Measurements from ENCODE around the gene BRWD1.
A peak's percentile ranks its signal among the peaks of the same experiment; 100 is the strongest.
"Not testable (repeated sequence)": the region's sequence is repeated elsewhere in the genome, so short reads cannot be mapped to it uniquely, and the experiment has no call there.

BRWD1 gene

GRCh38 chr21:39164523-39164922, 148.9 kb downstream of the BRWD1 start:
- DNase-seq, result no peak

DNA sequence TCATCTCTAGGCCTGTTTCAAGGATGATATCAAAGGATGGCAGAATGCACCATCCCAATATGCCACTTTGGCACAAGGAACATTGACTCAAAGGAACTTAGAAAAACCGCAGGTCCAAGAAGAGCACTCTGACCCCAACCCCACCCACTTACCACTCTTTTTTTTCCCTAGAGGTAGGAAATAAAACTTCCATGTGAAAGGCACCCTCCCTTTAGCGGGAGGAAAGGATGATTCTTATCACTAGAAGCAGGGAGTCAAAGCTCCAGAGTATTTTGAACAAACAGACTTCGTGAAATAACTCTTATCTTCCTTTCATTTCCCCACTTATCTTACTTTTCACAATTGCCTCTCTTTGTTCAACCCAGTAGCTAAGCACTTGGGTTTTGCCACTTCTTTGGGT, 152.4 kb downstream of the BRWD1 start:
- no peak for DNase-seq

DNA sequence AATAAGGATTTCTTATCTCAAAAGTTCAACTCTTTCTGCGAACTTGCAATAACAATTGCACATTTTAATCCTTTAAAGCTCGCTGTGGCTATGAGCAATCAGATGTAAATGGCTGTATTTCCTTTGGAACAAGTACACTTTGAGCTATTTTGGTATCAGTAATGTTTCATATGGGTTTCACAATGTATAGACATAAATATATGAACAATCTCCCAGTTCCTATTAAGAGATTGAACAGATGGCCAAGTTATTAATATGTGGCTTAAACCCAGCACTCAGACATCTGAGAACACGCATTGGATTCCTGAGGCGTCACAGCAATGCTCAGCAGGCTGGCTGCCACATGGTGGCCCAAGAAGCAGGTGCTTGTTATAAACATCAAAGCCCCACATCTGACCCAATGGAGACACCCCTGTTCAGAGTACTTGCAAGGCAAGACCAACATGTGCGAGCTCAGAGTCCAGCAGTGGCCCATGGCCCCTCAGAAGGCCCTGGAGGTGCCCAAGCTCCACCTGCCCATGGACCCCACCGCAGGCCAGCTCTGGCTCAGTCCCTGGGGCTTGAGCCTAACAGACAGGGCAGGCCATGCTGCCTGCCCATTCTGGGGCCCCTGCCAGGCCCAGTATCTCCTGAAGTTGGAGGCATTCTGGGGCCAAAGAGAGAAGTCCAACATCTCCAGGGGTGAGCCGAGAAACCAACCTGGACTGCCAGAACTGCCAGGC, 153.9 kb downstream of the BRWD1 start:
- no peak for DNase-seq

DNA sequence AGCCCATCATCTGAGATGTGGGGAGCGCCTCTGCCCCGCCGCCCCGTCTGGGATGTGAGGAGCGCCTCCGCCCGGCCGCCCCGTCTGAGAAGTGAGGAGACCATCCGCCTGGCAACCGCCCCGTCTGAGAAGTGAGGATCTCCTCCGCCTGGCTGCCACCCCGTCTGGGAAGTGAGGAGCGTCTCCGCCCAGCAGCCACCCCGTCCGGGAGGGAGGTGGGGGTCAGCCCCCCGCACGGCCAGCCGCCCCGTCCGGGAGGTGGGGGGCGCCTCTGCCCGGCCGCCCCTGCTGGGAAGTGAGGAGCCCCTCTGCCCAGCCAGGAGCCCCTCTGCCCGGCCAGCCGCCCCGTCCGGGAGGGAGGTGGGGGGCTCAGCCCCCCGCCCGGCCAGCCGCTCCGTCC, 156.2 kb downstream of the BRWD1 start:
- not testable (repeated sequence) for DNase-seq

GRCh38 chr21:39156024-39156423, 157.4 kb downstream of the BRWD1 start:
- DNase-seq, result no peak

DNA sequence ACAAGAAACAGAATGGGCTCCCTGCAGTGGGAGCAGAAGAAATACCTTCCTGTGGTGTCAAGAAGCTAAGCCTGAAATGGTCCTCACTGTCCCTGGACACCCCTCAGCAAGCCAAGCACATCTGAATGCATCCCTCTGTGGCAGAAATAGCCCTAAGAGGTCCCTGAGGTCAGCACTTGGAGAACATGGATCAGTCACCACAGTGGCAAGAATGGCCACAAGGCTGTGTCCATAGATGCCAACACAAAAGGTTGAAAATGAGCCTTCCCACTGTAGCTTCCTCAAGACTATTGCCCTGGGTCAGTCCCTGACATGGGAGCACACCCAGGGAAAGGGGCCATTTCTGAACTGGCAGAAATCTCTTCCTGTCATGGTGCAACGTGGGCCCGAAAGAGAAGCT, 157.9 kb downstream of the BRWD1 start:
- no peak for DNase-seq

GRCh38 chr21:39153842-39154241, 159.6 kb downstream of the BRWD1 start:
- DNase-seq, result no peak

- no peak for DNase-seq
These were observed 160.1 kb downstream of the BRWD1 start for GRCh38 chr21:39153373-39153772.

DNA sequence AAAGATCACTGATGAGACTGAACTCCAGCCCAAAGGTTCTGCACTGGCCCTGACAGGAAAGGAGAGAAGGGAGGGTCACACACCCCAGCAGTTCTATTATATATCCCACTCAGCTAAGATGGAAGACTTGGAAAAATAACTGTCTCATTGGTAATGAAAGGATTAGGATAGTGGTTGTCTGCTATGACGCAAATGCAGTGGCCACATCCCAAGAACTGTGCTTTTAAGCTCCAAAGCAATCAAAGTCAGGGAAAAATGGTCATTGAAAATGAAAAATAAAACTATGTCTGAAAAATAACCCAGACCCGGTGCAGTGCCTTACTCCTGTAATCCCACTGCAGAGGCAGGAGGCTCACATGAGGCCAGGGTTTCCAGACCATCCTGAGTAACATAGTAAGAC, 161.2 kb downstream of the BRWD1 start:
- DNase-seq, result no peak

DNA sequence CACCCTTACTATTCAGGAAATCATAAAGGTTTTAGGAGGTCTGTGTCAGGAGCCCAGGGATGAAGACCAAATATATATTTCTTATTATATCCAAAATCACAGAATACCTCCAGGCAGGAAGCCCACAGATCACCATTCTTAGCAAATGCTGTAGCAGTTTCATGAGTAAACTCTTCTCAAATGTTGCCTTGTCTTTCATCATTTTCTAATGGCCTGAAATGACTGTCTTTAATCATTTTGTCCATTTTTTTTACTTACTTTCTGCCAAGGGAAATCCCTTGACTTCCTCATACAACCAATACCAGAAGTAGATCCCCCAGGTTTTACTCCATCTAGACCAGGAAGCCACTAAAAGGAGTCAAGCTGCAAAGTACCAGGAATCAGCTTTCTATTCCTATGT, 162.6 kb downstream of the BRWD1 start:
- no peak for DNase-seq

DNA sequence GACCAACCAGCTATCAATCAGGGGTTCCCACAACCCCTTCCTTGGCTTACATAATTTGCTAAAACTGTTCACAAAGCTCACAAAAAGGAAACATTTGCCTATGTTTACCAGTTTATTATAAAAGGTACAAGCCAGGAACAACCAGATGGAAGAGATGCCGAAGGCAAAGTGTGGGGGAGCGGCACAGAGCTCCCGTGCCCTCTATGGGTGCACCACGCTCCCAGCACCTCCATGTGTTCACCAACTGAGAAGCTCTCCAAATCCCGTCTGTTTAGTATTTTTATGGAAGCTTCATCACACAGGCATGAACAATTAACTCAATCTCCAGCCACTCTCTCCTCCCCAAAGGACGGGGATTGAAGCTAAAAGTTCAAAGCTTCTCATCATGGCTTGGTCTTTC, 163.1 kb downstream of the BRWD1 start:
- DNase-seq, result no peak

DNA sequence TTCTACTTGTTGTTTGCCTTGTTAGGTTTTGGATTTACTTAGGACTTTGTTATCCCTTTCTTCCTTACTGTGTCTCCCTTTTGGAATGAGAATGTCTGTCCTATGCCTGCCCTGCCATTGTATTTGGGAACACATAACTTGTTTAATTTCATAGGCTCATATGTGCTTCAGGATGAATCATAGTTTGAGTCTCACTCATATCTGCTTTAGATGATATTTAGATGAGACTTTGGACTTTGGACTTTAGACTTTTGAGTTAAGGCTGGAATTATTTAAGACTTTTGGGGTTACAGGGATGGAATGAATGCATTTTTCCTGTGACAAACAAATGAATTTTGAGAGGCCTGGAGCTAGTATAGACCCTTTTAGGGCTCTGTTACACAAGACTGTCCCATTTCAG, 163.6 kb downstream of the BRWD1 start:
- DNase-seq, result no peak

DNA sequence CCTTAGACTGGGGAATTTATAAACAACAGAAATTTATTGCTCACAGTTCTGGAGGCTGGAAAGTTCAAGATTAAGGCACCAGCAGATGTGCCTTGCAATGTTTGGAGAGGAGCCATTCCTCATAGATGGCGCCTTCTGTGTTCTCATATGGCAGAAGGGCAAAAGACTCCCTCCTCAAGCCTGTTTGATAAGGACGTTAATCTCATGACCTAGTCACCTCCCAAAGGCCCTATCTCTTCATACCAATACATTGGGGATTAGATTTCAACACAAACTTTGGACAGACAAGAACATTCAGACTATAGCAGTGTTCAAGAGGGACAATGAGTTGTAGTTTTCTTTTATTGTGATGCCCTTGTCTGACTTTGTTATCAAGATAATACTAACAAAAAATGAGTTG, 164.5 kb downstream of the BRWD1 start:
- DNase-seq, result no peak

- DNase-seq, result no peak
These were observed 169.2 kb downstream of the BRWD1 start for GRCh38 chr21:39144191-39144590.

DNA sequence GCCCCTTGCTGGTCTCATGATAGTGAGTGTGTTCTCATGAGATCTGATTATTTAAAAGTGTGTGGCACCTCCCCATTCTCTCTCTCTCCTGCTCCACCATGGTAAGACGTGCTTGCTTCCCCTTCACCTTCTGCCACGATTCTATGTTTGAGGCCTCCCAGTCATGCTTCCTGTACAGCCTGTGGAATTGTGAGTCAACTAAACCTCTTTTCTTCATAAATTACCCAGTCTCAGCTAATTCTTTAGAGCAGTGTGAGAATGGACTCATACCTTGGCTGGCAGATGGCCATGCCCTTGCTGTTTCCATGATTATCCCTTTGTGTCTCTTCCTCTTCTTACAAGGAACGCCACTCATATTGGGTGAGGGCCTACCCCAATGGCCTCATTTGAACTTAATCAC, 170.5 kb downstream of the BRWD1 start:
- DNase-seq, result no peak

DNA sequence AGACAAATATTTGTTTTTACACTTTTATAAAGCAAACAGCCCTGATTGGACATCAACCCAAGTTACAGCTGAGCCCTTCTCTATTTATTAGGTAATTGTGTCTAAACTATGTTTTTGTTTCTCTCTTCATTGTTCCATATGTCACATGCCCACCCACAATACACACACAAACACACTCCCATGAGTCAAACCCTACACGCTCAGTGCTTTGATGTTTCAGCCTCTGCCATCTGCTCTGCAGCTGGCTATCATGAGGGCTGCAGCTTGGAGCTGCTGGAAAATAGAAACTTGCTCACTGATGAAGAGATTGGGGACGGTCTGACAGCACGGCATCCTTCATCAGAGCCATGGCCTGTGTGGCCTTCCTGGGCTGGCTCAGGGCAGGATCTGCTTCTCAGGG, 171.9 kb downstream of the BRWD1 start:
- no peak for DNase-seq

- peak; percentile 94 for DNase-seq
These were observed 175.9 kb downstream of the BRWD1 start for GRCh38 chr21:39137248-39138178.

DNA sequence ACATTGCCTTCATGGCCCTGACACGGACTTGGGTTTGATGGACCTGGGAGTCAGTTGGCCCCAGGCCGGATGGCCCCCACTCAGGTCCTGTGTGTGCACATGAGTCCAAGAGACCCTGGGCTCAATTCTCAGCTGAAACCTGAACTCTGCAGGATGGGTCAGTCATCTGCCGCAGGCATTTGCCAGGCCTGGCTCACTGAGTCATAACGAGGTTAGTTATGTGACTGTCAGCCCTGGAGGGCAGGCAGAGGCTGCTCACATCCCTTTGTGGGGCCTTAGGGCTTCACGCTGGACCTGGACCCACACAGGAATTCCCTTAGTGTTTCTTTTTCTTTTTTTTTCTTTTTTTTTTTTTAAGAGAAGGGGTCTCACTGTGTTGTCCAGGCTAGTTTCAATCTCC, 176.7 kb downstream of the BRWD1 start:
- peak; percentile 88 for DNase-seq

GRCh38 chr21:39136138-39136537, 177.3 kb downstream of the BRWD1 start:
- not testable (repeated sequence) for DNase-seq

- DNase-seq, result no peak
These were observed 179.1 kb downstream of the BRWD1 start for GRCh38 chr21:39134288-39134810.
